ENCODE results near the gene DDX17. TPM values are rescaled to one million over a fixed set of nuclear protein-coding genes. Genes with fewer than 3 reads are reported as not detected.

Gene DDX17
- total RNA-seq, 1 donor from 2014 or later, result 651 TPM

GRCh38 chr22:38513063-38513462, 7.0 kb upstream of the DDX17 start:
- DNase-seq (ENCODE audit: low spot score, unreplicated experiment), result no peak
- TF ChIP-seq CTCF (IDR thresholded peaks at IDR 0.05; ENCODE audit: unreplicated experiment), result peak; percentile 41
- Mint-ChIP-seq H3K36me3 (ENCODE audit: insufficient read depth) (no peaks in the 10 kb centered on the region), H3K9me3 (ENCODE audit: low read depth) (no peaks in the 10 kb centered on the region), H3K4me3 (ENCODE audit: low read depth) (no peak overlapping the region), H3K27me3 (no peaks in the 10 kb centered on the region), H3K27ac (no peak overlapping the region), H3K4me1 (ENCODE audit: low read depth) (peaks cover 2% of the 10 kb centered on the region)

- Mint-ChIP-seq H3K27ac (no peak overlapping the region), H3K4me3 (ENCODE audit: low read depth) (no peak overlapping the region), H3K27me3 (no peaks in the 10 kb centered on the region), H3K36me3 (ENCODE audit: insufficient read depth) (peaks cover 2% of the 10 kb centered on the region), H3K9me3 (ENCODE audit: low read depth) (no peaks in the 10 kb centered on the region), H3K4me1 (ENCODE audit: low read depth) (peaks cover 4% of the 10 kb centered on the region)
- no peak for DNase-seq (ENCODE audit: low spot score, unreplicated experiment)
- no peak for TF ChIP-seq CTCF (IDR thresholded peaks at IDR 0.05; ENCODE audit: unreplicated experiment)
Measured at GRCh38 chr22:38510416-38510970, 4.4 kb upstream of the DDX17 start.

DNA sequence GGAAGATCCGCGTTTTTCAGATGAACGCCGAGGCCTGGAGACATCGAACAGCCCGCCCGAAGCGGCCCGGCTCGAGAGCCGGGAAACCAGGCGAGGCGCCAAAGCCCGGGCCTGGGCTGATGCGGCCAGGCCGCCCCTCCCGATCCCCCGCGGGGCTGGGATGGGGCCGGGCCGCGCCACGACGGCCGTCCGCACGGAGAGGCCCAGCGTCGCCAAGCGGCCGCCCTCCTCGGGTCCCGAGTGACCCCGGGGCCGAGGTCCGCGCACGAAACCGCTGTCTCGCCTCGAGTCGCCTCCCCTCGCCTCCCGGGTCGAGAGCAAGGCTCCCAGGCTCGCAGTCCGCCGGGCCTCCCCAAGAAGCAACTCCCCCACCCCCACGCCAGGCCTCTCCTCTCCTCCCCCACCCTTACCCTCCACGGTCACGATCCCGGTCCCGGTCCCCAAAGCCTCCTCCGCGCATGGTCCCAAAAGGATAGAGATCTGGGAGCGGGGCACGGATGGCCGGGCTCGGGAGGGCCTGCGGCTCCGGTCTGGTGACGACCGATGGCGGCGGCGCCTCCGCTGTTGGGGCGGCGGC, 482 bp downstream of the DDX17 start:
- H3K36me3 Mint-ChIP-seq (ENCODE audit: insufficient read depth), result peaks cover 24% of the 10 kb centered on the region
- no peak for TF ChIP-seq CTCF (IDR thresholded peaks at IDR 0.05; ENCODE audit: unreplicated experiment)
- peaks cover 26% of the 10 kb centered on the region for H3K4me1 Mint-ChIP-seq (ENCODE audit: low read depth)
- H3K27ac Mint-ChIP-seq, result peak overlapping the region; percentile 100
- peak overlapping the region; percentile 99 for H3K4me3 Mint-ChIP-seq (ENCODE audit: low read depth)
- no peaks in the 10 kb centered on the region for H3K9me3 Mint-ChIP-seq (ENCODE audit: low read depth)
- H3K27me3 Mint-ChIP-seq, result no peaks in the 10 kb centered on the region
- DNase-seq (ENCODE audit: low spot score, unreplicated experiment), result peak; percentile 29

DNA sequence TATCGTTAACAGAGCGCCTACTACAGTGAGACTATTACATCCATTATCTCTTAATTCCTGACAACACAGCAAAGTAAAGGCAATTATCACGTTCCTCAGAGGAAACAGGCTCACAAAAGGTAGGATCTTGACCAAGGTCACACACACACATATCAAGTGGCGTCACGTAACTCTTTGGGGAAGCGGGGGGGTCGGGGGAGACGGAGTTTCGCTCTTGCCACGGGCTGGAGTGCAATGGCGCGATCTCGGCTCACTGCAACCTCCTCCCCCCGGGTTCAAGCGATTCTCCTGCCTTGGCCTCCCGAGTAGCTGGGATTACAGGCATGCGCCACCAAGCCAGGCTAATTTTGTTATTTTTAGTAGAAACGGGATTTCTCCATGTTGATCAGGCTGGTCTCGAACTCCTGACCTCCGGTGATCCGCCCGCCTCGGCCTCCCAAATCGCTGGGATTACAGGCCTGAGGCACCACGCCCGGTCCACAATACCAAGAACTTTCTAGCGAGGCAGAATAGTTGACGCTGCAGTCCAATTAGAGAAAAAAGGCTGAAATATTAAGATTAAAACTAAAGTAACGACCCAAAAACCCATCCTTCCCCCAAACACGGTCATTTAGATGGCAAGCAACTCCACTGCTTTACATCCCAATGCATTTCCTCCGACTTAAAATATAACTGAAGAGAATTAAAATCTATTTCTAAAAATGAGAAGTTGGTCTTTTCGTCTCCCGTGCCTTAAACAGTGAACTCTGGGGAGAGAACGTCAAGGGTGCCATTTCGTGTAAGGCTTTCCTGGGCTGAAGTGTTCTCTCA, 1.2 kb downstream of the DDX17 start:
- no peak for TF ChIP-seq CTCF (IDR thresholded peaks at IDR 0.05; ENCODE audit: unreplicated experiment)
- Mint-ChIP-seq H3K9me3 (ENCODE audit: low read depth) (no peaks in the 10 kb centered on the region), H3K4me1 (ENCODE audit: low read depth) (peaks cover 26% of the 10 kb centered on the region), H3K27ac (peak overlapping the region; percentile 98), H3K36me3 (ENCODE audit: insufficient read depth) (peaks cover 24% of the 10 kb centered on the region), H3K27me3 (no peaks in the 10 kb centered on the region), H3K4me3 (ENCODE audit: low read depth) (peak overlapping the region; percentile 99)
- no peak for DNase-seq (ENCODE audit: low spot score, unreplicated experiment)

GRCh38 chr22:38503021-38503420, 3.1 kb downstream of the DDX17 start:
- H3K4me1 Mint-ChIP-seq (ENCODE audit: low read depth), result peaks cover 26% of the 10 kb centered on the region
- no peaks in the 10 kb centered on the region for H3K9me3 Mint-ChIP-seq (ENCODE audit: low read depth)
- DNase-seq (ENCODE audit: low spot score, unreplicated experiment), result no peak
- H3K27ac Mint-ChIP-seq, result peak overlapping the region; percentile 92
- no peaks in the 10 kb centered on the region for H3K27me3 Mint-ChIP-seq
- no peak for TF ChIP-seq CTCF (IDR thresholded peaks at IDR 0.05; ENCODE audit: unreplicated experiment)
- peak overlapping the region; percentile 99 for H3K4me3 Mint-ChIP-seq (ENCODE audit: low read depth)
- peaks cover 37% of the 10 kb centered on the region for H3K36me3 Mint-ChIP-seq (ENCODE audit: insufficient read depth)
